ENCODE results near the gene SLC5A3. TPM values are rescaled to one million over a fixed set of nuclear protein-coding genes. Genes with fewer than 3 reads are reported as not detected.

The SLC5A3 gene
- total RNA-seq, 1 donor from 2014 or later, result 7.6 TPM

GRCh38 chr21:34100790-34101189, 27.4 kb downstream of the SLC5A3 start:
- Mint-ChIP-seq H3K27me3 (ENCODE audit: unreplicated experiment) (no peaks in the 10 kb centered on the region), H3K9me3 (ENCODE audit: unreplicated experiment) (no peaks in the 10 kb centered on the region), H3K27ac (ENCODE audit: unreplicated experiment) (no peak overlapping the region), H3K36me3 (ENCODE audit: low read depth, unreplicated experiment) (peaks cover 5% of the 10 kb centered on the region), H3K4me3 (ENCODE audit: unreplicated experiment) (no peak overlapping the region), H3K4me1 (ENCODE audit: unreplicated experiment) (peaks cover 3% of the 10 kb centered on the region)
- TF ChIP-seq, protein P1, sequence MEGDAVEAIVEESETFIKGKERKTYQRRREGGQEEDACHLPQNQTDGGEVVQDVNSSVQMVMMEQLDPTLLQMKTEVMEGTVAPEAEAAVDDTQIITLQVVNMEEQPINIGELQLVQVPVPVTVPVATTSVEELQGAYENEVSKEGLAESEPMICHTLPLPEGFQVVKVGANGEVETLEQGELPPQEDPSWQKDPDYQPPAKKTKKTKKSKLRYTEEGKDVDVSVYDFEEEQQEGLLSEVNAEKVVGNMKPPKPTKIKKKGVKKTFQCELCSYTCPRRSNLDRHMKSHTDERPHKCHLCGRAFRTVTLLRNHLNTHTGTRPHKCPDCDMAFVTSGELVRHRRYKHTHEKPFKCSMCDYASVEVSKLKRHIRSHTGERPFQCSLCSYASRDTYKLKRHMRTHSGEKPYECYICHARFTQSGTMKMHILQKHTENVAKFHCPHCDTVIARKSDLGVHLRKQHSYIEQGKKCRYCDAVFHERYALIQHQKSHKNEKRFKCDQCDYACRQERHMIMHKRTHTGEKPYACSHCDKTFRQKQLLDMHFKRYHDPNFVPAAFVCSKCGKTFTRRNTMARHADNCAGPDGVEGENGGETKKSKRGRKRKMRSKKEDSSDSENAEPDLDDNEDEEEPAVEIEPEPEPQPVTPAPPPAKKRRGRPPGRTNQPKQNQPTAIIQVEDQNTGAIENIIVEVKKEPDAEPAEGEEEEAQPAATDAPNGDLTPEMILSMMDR (IDR thresholded peaks at IDR 0.05; ENCODE audit: unreplicated experiment), result no peak
- DNase-seq (ENCODE audit: low spot score), result no peak

GRCh38 chr21:34105947-34106541, 32.7 kb downstream of the SLC5A3 start:
- Mint-ChIP-seq H3K4me1 (ENCODE audit: unreplicated experiment) (no peaks in the 10 kb centered on the region), H3K27ac (ENCODE audit: unreplicated experiment) (no peak overlapping the region), H3K4me3 (ENCODE audit: unreplicated experiment) (no peak overlapping the region), H3K9me3 (ENCODE audit: unreplicated experiment) (no peaks in the 10 kb centered on the region), H3K27me3 (ENCODE audit: unreplicated experiment) (no peaks in the 10 kb centered on the region), H3K36me3 (ENCODE audit: low read depth, unreplicated experiment) (no peaks in the 10 kb centered on the region)
- TF ChIP-seq, protein P1 (IDR thresholded peaks at IDR 0.05; ENCODE audit: unreplicated experiment), result no peak
- DNase-seq (ENCODE audit: low spot score), result no peak

DNA sequence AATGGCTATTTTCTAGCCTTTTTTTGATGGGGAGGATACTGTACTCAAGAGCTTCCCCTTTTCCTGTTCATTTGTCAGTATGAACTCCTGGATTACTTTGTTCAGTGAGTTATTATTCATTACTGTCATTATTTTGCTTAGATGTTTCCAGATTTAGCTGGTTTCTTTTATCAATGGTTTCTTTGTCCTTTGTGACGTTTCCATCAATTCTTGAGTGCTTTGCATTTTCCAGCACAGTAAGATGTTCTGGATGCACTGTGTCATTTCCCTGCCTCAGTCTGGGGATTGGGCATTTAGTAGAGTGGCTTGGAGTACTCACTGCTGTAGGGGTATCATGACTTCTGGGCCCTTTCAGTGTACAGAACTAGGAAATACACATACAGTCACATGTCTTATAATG, 34.2 kb downstream of the SLC5A3 start:
- TF ChIP-seq, protein P1 (IDR thresholded peaks at IDR 0.05; ENCODE audit: unreplicated experiment), result no peak
- no peak overlapping the region for H3K27ac Mint-ChIP-seq (ENCODE audit: unreplicated experiment)
- no peak overlapping the region for H3K4me3 Mint-ChIP-seq (ENCODE audit: unreplicated experiment)
- H3K4me1 Mint-ChIP-seq (ENCODE audit: unreplicated experiment), result no peaks in the 10 kb centered on the region
- DNase-seq (ENCODE audit: low spot score), result no peak
- no peaks in the 10 kb centered on the region for H3K36me3 Mint-ChIP-seq (ENCODE audit: low read depth, unreplicated experiment)
- no peaks in the 10 kb centered on the region for H3K27me3 Mint-ChIP-seq (ENCODE audit: unreplicated experiment)
- H3K9me3 Mint-ChIP-seq (ENCODE audit: unreplicated experiment), result no peaks in the 10 kb centered on the region

DNA sequence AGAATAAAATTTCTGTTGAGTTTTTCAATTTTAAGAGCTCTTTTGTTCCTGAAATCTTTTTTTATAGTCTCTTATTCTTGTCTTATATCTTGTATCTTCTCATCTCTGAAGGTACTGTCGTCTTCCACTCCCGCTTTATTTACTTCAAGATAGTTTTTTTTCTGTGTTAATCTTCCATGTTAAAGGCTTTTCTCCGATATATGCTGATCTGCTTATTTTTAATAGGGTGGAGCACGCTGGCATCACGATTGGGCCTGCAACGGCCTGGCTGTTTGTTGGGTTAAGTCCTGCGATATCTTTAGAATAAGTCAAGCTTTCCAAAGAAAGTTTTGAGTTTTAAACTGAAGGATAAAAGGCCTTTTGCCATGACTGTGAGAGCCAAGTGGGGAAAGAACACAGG, 35.7 kb downstream of the SLC5A3 start:
- Mint-ChIP-seq H3K27ac (ENCODE audit: unreplicated experiment) (no peak overlapping the region), H3K4me3 (ENCODE audit: unreplicated experiment) (no peak overlapping the region), H3K36me3 (ENCODE audit: low read depth, unreplicated experiment) (no peaks in the 10 kb centered on the region), H3K27me3 (ENCODE audit: unreplicated experiment) (no peaks in the 10 kb centered on the region), H3K9me3 (ENCODE audit: unreplicated experiment) (no peaks in the 10 kb centered on the region), H3K4me1 (ENCODE audit: unreplicated experiment) (peaks cover 7% of the 10 kb centered on the region)
- no peak for DNase-seq (ENCODE audit: low spot score)
- TF ChIP-seq, protein P1 (IDR thresholded peaks at IDR 0.05; ENCODE audit: unreplicated experiment), result no peak

- H3K9me3 Mint-ChIP-seq (ENCODE audit: unreplicated experiment), result no peaks in the 10 kb centered on the region
- TF ChIP-seq, protein P1 (IDR thresholded peaks at IDR 0.05; ENCODE audit: unreplicated experiment), result no peak
- DNase-seq (ENCODE audit: low spot score), result no peak
- H3K27ac Mint-ChIP-seq (ENCODE audit: unreplicated experiment), result no peak overlapping the region
- no peaks in the 10 kb centered on the region for H3K36me3 Mint-ChIP-seq (ENCODE audit: low read depth, unreplicated experiment)
- peaks cover 7% of the 10 kb centered on the region for H3K4me1 Mint-ChIP-seq (ENCODE audit: unreplicated experiment)
- H3K27me3 Mint-ChIP-seq (ENCODE audit: unreplicated experiment), result no peaks in the 10 kb centered on the region
- no peak overlapping the region for H3K4me3 Mint-ChIP-seq (ENCODE audit: unreplicated experiment)
Measured at GRCh38 chr21:34110594-34111202, 37.3 kb downstream of the SLC5A3 start.
